ENCODE measurements around the gene ASTN2. TPM values are rescaled to one million over a fixed set of nuclear protein-coding genes. Genes with fewer than 3 reads are reported as not detected.

The ASTN2 gene
- total and polyA plus RNA-seq, 7 experiments from 2014 or later = 2.2 to 5.3 (median 4.0) TPM

GRCh38 chr9:116471093-116471906, 943.6 kb downstream of the ASTN2 start:
- Histone ChIP-seq H3K36me3 (ENCODE audit: control insufficient read depth in 2 of 3, insufficient read depth in 3 of 3, low read length in 3 of 3) (no peaks in the 10 kb centered on the region), H3K27ac (ENCODE audit: low read depth, low read length) (no peak overlapping the region), H3K9me3 (ENCODE audit: control insufficient read depth in 2 of 3, low read length in 3 of 3) (no peaks in the 10 kb centered on the region), H3K4me3 (ENCODE audit: low read length) (no peak overlapping the region), H3K27me3 (ENCODE audit: control insufficient read depth in 2 of 2, insufficient read depth in 2 of 2, low read length in 2 of 2) (no peaks in the 10 kb centered on the region), H3K4me1 (ENCODE audit: control insufficient read depth in 2 of 2, insufficient read depth in 2 of 2, low read length in 2 of 2) (no peaks in the 10 kb centered on the region)
- Mint-ChIP-seq H3K27me3 (no peaks in the 10 kb centered on the region), H3K36me3 (peaks cover 1 to 61% (median 37%) of the 10 kb centered on the region in 5 donors), H3K4me3 (no peak overlapping the region), H3K4me1 (no peaks in the 10 kb centered on the region), H3K9me3 (peaks cover 0 to 7% (median 0%) of the 10 kb centered on the region in 11 donors), H3K27ac (no peak overlapping the region)
- intact Hi-C loops (cut with micrococcal nuclease) = no loop called here
- ChIA-PET POLR2A (no interaction called here), CTCF (no interaction called here)
- no peak for DNase-seq
- no peak for ATAC-seq

- ATAC-seq (no peak), DNase-seq (no peak)
- Mint-ChIP-seq H3K4me1 (no peaks in the 10 kb centered on the region), H3K27ac (no peak overlapping the region), H3K27me3 (no peaks in the 10 kb centered on the region), H3K9me3 (peaks cover 0 to 7% (median 0%) of the 10 kb centered on the region in 11 donors), H3K4me3 (no peak overlapping the region), H3K36me3 (peaks cover 0 to 44% (median 20%) of the 10 kb centered on the region in 5 donors)
- Histone ChIP-seq H3K27ac (ENCODE audit: low read depth, low read length) (no peak overlapping the region), H3K4me3 (ENCODE audit: low read length) (no peak overlapping the region), H3K36me3 (ENCODE audit: control insufficient read depth in 2 of 3, insufficient read depth in 3 of 3, low read length in 3 of 3) (no peaks in the 10 kb centered on the region), H3K4me1 (ENCODE audit: control insufficient read depth in 2 of 2, insufficient read depth in 2 of 2, low read length in 2 of 2) (no peaks in the 10 kb centered on the region), H3K9me3 (ENCODE audit: control insufficient read depth in 2 of 3, low read length in 3 of 3) (no peaks in the 10 kb centered on the region), H3K27me3 (ENCODE audit: control insufficient read depth in 2 of 2, insufficient read depth in 2 of 2, low read length in 2 of 2) (no peaks in the 10 kb centered on the region)
- ChIA-PET POLR2A (no interaction called here), CTCF (no interaction called here)
- intact Hi-C loops (cut with micrococcal nuclease) = no loop called here
Observed at GRCh38 chr9:116468793-116469527, 945.9 kb downstream of the ASTN2 start.

- H3K4me3 ChIP-seq (ENCODE audit: low read length) = no peak overlapping the region
- ChIA-PET POLR2A (no interaction called here), CTCF (no interaction called here)
- intact Hi-C loops (cut with micrococcal nuclease) = no loop called here
- H3K27me3 ChIP-seq (ENCODE audit: control insufficient read depth in 2 of 2, insufficient read depth in 2 of 2, low read length in 2 of 2) = no peaks in the 10 kb centered on the region
- no peak overlapping the region for H3K27ac ChIP-seq (ENCODE audit: low read depth, low read length)
- no peaks in the 10 kb centered on the region for H3K36me3 ChIP-seq (ENCODE audit: control insufficient read depth in 2 of 3, insufficient read depth in 3 of 3, low read length in 3 of 3)
- Mint-ChIP-seq H3K36me3 (peaks cover 0 to 41% (median 17%) of the 10 kb centered on the region in 5 donors), H3K9me3 (peaks cover 0 to 7% (median 0%) of the 10 kb centered on the region in 11 donors), H3K4me3 (no peak overlapping the region), H3K27me3 (no peaks in the 10 kb centered on the region), H3K4me1 (no peaks in the 10 kb centered on the region), H3K27ac (no peak overlapping the region)
- H3K4me1 ChIP-seq (ENCODE audit: control insufficient read depth in 2 of 2, insufficient read depth in 2 of 2, low read length in 2 of 2) = no peaks in the 10 kb centered on the region
- no peak for DNase-seq
- no peaks in the 10 kb centered on the region for H3K9me3 ChIP-seq (ENCODE audit: control insufficient read depth in 2 of 3, low read length in 3 of 3)
- ATAC-seq = no peak
Observed at GRCh38 chr9:116468369-116468768, 946.5 kb downstream of the ASTN2 start.

- H3K27me3 Mint-ChIP-seq = no peaks in the 10 kb centered on the region
- H3K27ac Mint-ChIP-seq = no peak overlapping the region
- CTCF ChIA-PET = no interaction called here
- no peak overlapping the region for H3K4me3 Mint-ChIP-seq
- DNase-seq (no peak), ATAC-seq (no peak)
- POLR2A ChIA-PET = no interaction called here
- intact Hi-C loops (cut with micrococcal nuclease) = no loop called here
- peaks cover 0 to 36% (median 13%) of the 10 kb centered on the region in 5 donors for H3K36me3 Mint-ChIP-seq
- Histone ChIP-seq H3K4me1 (ENCODE audit: control insufficient read depth in 2 of 2, insufficient read depth in 2 of 2, low read length in 2 of 2) (no peaks in the 10 kb centered on the region), H3K27me3 (ENCODE audit: control insufficient read depth in 2 of 2, insufficient read depth in 2 of 2, low read length in 2 of 2) (no peaks in the 10 kb centered on the region), H3K27ac (ENCODE audit: low read depth, low read length) (no peak overlapping the region), H3K4me3 (ENCODE audit: low read length) (no peak overlapping the region), H3K36me3 (ENCODE audit: control insufficient read depth in 2 of 3, insufficient read depth in 3 of 3, low read length in 3 of 3) (no peaks in the 10 kb centered on the region), H3K9me3 (ENCODE audit: control insufficient read depth in 2 of 3, low read length in 3 of 3) (no peaks in the 10 kb centered on the region)
- H3K4me1 Mint-ChIP-seq = no peaks in the 10 kb centered on the region
- H3K9me3 Mint-ChIP-seq = peaks cover 0 to 5% (median 0%) of the 10 kb centered on the region in 11 donors
Observed at GRCh38 chr9:116467740-116468351, 947.0 kb downstream of the ASTN2 start.

- intact Hi-C loops (cut with micrococcal nuclease) = no loop called here
- Mint-ChIP-seq H3K4me3 (no peak overlapping the region), H3K27me3 (no peaks in the 10 kb centered on the region), H3K36me3 (peaks cover 0 to 28% (median 5%) of the 10 kb centered on the region in 5 donors), H3K4me1 (no peaks in the 10 kb centered on the region), H3K9me3 (peaks cover 0 to 5% (median 0%) of the 10 kb centered on the region in 11 donors), H3K27ac (no peak overlapping the region)
- ATAC-seq = no peak
- CTCF ChIA-PET = no interaction called here
- no peak overlapping the region for H3K27ac ChIP-seq (ENCODE audit: low read depth, low read length)
- no peaks in the 10 kb centered on the region for H3K4me1 ChIP-seq (ENCODE audit: control insufficient read depth in 2 of 2, insufficient read depth in 2 of 2, low read length in 2 of 2)
- no peak overlapping the region for H3K4me3 ChIP-seq (ENCODE audit: low read length)
- no peaks in the 10 kb centered on the region for H3K27me3 ChIP-seq (ENCODE audit: control insufficient read depth in 2 of 2, insufficient read depth in 2 of 2, low read length in 2 of 2)
- POLR2A ChIA-PET = no interaction called here
- DNase-seq = no peak
- H3K36me3 ChIP-seq (ENCODE audit: control insufficient read depth in 2 of 3, insufficient read depth in 3 of 3, low read length in 3 of 3) = no peaks in the 10 kb centered on the region
- H3K9me3 ChIP-seq (ENCODE audit: control insufficient read depth in 2 of 3, low read length in 3 of 3) = no peaks in the 10 kb centered on the region
Observed at GRCh38 chr9:116466271-116467235, 948.3 kb downstream of the ASTN2 start.

GRCh38 chr9:116465576-116466270, 949.1 kb downstream of the ASTN2 start:
- H3K9me3 ChIP-seq (ENCODE audit: control insufficient read depth in 2 of 3, low read length in 3 of 3) = no peaks in the 10 kb centered on the region
- no peaks in the 10 kb centered on the region for H3K36me3 ChIP-seq (ENCODE audit: control insufficient read depth in 2 of 3, insufficient read depth in 3 of 3, low read length in 3 of 3)
- DNase-seq = no peak
- H3K27me3 ChIP-seq (ENCODE audit: control insufficient read depth in 2 of 2, insufficient read depth in 2 of 2, low read length in 2 of 2) = no peaks in the 10 kb centered on the region
- no peak for ATAC-seq
- H3K27ac ChIP-seq (ENCODE audit: low read depth, low read length) = no peak overlapping the region
- POLR2A ChIA-PET = no interaction called here
- Mint-ChIP-seq H3K4me1 (no peaks in the 10 kb centered on the region), H3K27ac (no peak overlapping the region), H3K4me3 (no peak overlapping the region), H3K27me3 (no peaks in the 10 kb centered on the region), H3K9me3 (peaks cover 0 to 6% (median 0%) of the 10 kb centered on the region in 11 donors), H3K36me3 (peaks cover 0 to 28% (median 5%) of the 10 kb centered on the region in 5 donors)
- intact Hi-C loops (cut with micrococcal nuclease) = no loop called here
- no peaks in the 10 kb centered on the region for H3K4me1 ChIP-seq (ENCODE audit: control insufficient read depth in 2 of 2, insufficient read depth in 2 of 2, low read length in 2 of 2)
- H3K4me3 ChIP-seq (ENCODE audit: low read length) = no peak overlapping the region
- CTCF ChIA-PET = no interaction called here
